ENCODE results near the gene METTL16. TPM values are rescaled to one million over a fixed set of nuclear protein-coding genes. Genes with fewer than 3 reads are reported as not detected.

The METTL16 gene
- total RNA-seq, 1 donor from 2014 or later = 18.0 TPM

Small RNA genes lying within 50 kb of the gene (small RNA-seq; reads per million reads assigned to genes)
- gene AC006435.3 (ENCODE audit: low replicate concordance) (not detected), gene AC006435.4 (ENCODE audit: low replicate concordance) (not detected), gene AC006435.5 (ENCODE audit: low replicate concordance) (not detected)

Other genes with a start within 250 kb of the METTL16 start
- gene SMG6, start 208.1 kb downstream of the METTL16 start, total RNA-seq = 21.1 TPM
- gene SRR, start 207.9 kb downstream of the METTL16 start, total RNA-seq = 12.1 TPM
- gene TSR1, start 175.4 kb downstream of the METTL16 start, total RNA-seq = 25.8 TPM
- 36.3 TPM for gene SGSM2, start 174.4 kb downstream of the METTL16 start, total RNA-seq
- gene MNT, start 110.8 kb downstream of the METTL16 start, total RNA-seq = 10.5 TPM
- gene PAFAH1B1, start 81.8 kb upstream of the METTL16 start, total RNA-seq = 148 TPM
- gene CLUH, start 199.9 kb upstream of the METTL16 start, total RNA-seq = 51.0 TPM
- gene CCDC92B, start 237.8 kb upstream of the METTL16 start, total RNA-seq = 0.10 TPM